Hematopoietic multipotent progenitor cell treated with erythropoietin and hydrocortisone succinate and interleukin-3 and kit ligand, for 15 days (in vitro differentiated cells): Measurements from ENCODE around the gene ZNG1F.
"Not testable (repeated sequence)": the region's sequence is repeated elsewhere in the genome, so short reads cannot be mapped to it uniquely, and the experiment has no call there.

Experiments
- DNase-seq: peaks from one replicate; pipeline ENCODE4 v3.0.0-alpha.2; 2015; ENCODE audit warnings: low spot score

The ZNG1F gene

DNA sequence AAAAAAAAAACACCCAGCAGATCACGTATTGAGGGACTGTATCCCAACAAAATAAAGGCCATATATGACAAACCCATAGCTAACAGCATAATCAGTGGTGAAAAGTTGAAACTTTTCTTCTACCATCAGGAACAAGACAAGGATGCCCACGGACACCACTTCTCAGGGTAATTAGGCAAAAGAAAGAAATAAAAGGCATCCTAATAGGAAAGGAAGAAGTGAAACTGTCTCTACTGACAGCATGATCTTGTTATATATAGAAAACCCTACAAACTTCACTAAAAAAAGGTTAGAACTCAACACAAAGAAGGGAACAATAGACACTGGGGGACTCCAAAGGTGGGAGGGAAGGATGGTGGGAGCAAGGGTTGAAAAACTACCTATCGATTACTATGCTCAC lies 102.9 kb downstream of the ZNG1F start:
- DNase-seq, result not testable (repeated sequence)

- DNase-seq, result not testable (repeated sequence)
These were observed 106.8 kb downstream of the ZNG1F start for GRCh38 chr9:41082358-41082757.
